BJ (cell line): Measurements from ENCODE around the gene PLEK. TPM values are rescaled to one million over a fixed set of nuclear protein-coding genes. Genes with fewer than 3 reads are reported as not detected.

Experiments
- CTCF ChIA-PET: fragments of 350-600 bp; formaldehyde crosslinking; extraction: SDS; loops from one replicate; lab custom pipeline; 2021; ENCODE audit warnings: antibody characterized with exemption, inconsistent platforms; lab: Yijun Ruan, JAX
- POLR2A ChIA-PET: fragments of 300-600 bp; sonication (Branson Sonifier 250); formaldehyde crosslinking; extraction: SDS; loops from one replicate; lab custom pipeline; 2021; ENCODE audit warnings: antibody characterized with exemption; lab: Charles Lee
- DNase-seq: peaks from one replicate; pipeline ENCODE4 v3.0.0-alpha.2; 2011; ENCODE audit warnings: low read depth
- H3K27me3 ChIP-seq: 2 replicates; pipeline ENCODE4 v1.6.0; 2011; ENCODE audit warnings: low read length; ENCODE audit not compliant: control insufficient read depth, insufficient read depth
- H3K36me3 ChIP-seq: 2 replicates; pipeline ENCODE4 v1.5.1; 2011; ENCODE audit warnings: low read length; ENCODE audit not compliant: control insufficient read depth, insufficient read depth
- H3K4me3 ChIP-seq: 2 replicates; pipeline ENCODE4 v1.5.1; 2011; ENCODE audit warnings: low read depth, mild to moderate bottlenecking, control low read depth, low read length
- polyA plus RNA-seq: library from polyadenylated mRNA; depleted of rRNA; stranded (reverse); fragments of >200 nt; gene quantifications from 2 replicates; pipeline ENCODE4 v1.2.3, GENCODE V29; 2011
- TF ChIP-seq, protein P1 (sequence below): IDR thresholded peaks from 2 replicates; pipeline ENCODE4 v1.5.1; 2011; ENCODE audit warnings: low read depth, mild to moderate bottlenecking, control low read depth, inconsistent platforms, low read length, moderate library complexity; ENCODE audit not compliant: insufficient read depth

PLEK gene
- polyA plus RNA-seq, 1 experiment, result not detected

DNA sequence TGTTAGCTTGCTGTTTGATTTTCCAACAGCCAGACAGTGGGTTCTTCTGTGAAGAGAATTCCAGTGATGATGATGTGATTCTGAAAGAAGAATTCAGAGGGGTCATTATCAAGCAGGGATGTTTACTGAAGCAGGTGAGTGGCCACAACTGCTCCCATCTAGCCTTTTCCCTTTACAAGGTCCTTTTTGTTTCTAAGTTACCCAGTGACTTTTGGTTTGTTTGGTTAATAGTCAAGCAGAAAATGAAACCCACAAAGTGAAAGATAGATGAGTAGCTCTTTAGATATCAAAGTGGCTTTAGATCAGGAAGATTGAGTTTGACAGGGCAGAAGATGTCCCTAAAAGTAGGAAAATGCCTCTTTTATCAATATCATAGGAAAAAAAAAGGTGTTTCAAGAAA, 23.3 kb downstream of the PLEK start:
- Histone ChIP-seq H3K36me3 (no peaks in the 10 kb centered on the region), H3K27me3 (peaks cover 13% of the 10 kb centered on the region), H3K4me3 (no peak overlapping the region)
- ChIA-PET POLR2A (interaction anchor here (0.6 kb wide), 1 partner anchor 63 kb away, joined by 4 read pairs; no protein-coding TSS in a partner anchor), CTCF (interaction anchor here (0.6 kb wide), 1 partner anchor 70 kb away, joined by 3 read pairs; no protein-coding TSS in a partner anchor)
- no peak for DNase-seq
- TF ChIP-seq, protein P1, sequence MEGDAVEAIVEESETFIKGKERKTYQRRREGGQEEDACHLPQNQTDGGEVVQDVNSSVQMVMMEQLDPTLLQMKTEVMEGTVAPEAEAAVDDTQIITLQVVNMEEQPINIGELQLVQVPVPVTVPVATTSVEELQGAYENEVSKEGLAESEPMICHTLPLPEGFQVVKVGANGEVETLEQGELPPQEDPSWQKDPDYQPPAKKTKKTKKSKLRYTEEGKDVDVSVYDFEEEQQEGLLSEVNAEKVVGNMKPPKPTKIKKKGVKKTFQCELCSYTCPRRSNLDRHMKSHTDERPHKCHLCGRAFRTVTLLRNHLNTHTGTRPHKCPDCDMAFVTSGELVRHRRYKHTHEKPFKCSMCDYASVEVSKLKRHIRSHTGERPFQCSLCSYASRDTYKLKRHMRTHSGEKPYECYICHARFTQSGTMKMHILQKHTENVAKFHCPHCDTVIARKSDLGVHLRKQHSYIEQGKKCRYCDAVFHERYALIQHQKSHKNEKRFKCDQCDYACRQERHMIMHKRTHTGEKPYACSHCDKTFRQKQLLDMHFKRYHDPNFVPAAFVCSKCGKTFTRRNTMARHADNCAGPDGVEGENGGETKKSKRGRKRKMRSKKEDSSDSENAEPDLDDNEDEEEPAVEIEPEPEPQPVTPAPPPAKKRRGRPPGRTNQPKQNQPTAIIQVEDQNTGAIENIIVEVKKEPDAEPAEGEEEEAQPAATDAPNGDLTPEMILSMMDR, result no peak

DNA sequence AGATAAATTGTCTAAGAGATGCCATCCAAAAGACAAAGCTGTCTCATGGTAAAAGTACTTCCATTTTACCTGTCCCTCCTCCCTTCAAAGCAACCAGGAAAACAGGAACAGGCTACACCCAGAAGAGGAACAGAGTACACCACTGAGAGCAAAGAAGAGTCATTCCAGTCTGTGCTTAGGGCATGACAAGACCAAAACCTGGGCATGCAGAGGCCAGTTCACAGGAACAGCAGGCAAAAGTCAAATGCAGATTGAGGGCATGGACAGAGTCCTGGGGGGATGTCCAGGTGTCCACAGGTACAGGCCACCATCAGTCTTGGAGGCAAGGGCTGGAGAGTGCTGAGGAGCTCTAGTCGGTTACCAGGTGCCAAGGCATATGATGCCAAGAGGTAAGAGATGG, 23.7 kb downstream of the PLEK start:
- Histone ChIP-seq H3K4me3 (no peak overlapping the region), H3K36me3 (no peaks in the 10 kb centered on the region), H3K27me3 (peaks cover 11% of the 10 kb centered on the region)
- ChIA-PET CTCF (interaction anchor here (0.6 kb wide), 1 partner anchor 69 kb away, joined by 3 read pairs; no protein-coding TSS in a partner anchor), POLR2A (no interaction called here)
- DNase-seq, result no peak
- TF ChIP-seq, protein P1, result no peak

DNA sequence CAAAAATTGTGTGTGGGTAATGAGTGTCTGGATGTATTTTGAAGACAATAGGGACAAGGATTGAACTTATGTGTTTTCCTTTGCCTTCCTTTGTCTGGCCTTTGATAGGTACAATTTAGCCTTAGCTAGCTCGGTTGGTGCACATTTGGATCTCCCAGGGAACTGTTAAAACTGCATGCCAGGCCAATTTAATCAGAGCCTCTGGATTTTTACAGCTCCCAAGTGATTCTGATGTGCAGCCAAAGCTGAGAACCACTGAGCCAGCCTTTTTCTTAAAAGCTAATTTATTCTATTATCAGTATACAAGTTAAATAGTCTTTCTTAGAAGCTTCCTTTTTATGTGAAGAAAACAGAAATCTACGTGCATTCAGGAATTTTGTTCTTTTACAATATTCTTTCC, 25.0 kb downstream of the PLEK start:
- TF ChIP-seq, protein P1, result no peak
- no peaks in the 10 kb centered on the region for H3K36me3 ChIP-seq
- DNase-seq, result no peak
- ChIA-PET CTCF (interaction anchor here (0.7 kb wide), 1 partner anchor 30 kb away, joined by 3 read pairs; no protein-coding TSS in a partner anchor), POLR2A (interaction anchor here (0.7 kb wide), 1 partner anchor 71 kb away, joined by 6 read pairs; no protein-coding TSS in a partner anchor)
- no peak overlapping the region for H3K4me3 ChIP-seq
- peaks cover 9% of the 10 kb centered on the region for H3K27me3 ChIP-seq

DNA sequence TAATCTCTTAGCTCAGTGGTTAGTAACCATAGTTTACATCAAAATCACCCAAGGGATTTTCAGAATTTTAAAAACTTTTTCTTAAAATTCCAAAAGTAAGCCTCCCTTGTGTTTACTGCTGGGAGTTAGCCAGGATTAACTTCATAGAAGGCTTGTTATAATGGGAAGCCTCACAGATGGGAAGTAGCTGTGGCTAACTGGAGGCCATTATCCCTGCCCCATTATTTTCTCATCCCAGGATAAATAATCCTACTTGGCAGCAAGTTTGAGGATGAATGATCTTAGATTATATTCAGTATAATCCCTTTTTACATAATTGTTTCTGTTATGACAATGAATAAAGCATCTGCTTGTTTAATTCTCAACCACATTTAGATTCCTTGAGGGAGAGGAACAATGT, 25.5 kb downstream of the PLEK start:
- Histone ChIP-seq H3K36me3 (no peaks in the 10 kb centered on the region), H3K4me3 (no peak overlapping the region), H3K27me3 (peaks cover 10% of the 10 kb centered on the region)
- TF ChIP-seq, protein P1, result no peak
- POLR2A ChIA-PET, result no interaction called here
- CTCF ChIA-PET, result interaction anchor here (0.7 kb wide), 1 partner anchor 30 kb away, joined by 3 read pairs; no protein-coding TSS in a partner anchor
- no peak for DNase-seq

DNA sequence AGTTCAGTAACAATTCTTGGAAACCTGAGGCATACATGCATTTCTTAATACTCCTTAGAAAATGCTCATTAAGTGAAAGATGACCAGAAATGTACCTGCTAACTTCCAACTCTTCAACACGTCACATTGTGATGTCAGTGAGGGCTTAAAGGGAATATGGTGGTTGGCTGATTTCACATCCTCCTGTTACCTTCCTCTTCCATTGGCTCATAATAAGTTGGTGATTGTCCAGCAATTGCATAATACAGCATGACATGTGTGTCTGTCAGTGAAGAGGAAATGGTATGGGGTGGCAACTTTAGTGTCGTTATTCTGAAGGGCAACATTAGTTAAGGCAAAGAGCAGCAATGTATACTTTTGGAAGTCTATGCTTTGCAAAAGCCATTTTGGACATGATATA, 26.0 kb downstream of the PLEK start:
- Histone ChIP-seq H3K27me3 (peaks cover 11% of the 10 kb centered on the region), H3K36me3 (no peaks in the 10 kb centered on the region), H3K4me3 (no peak overlapping the region)
- POLR2A ChIA-PET, result no interaction called here
- TF ChIP-seq, protein P1, result no peak
- CTCF ChIA-PET, result no interaction called here
- DNase-seq, result no peak
